H1 (cell line): ENCODE measurements around the gene OVCA2. TPM values are rescaled to one million over a fixed set of nuclear protein-coding genes. Genes with fewer than 3 reads are reported as not detected.
A peak's percentile ranks its signal among the peaks of the same experiment; 100 is the strongest.

Source experiments
- CTCF ChIA-PET: fragments of 300-600 bp; sonication (Branson Sonifier 250); formaldehyde crosslinking; loops from one replicate; lab custom pipeline; 2021; ENCODE audit not compliant: partially characterized antibody; lab: Charles Lee
- POLR2A ChIA-PET: fragments of 300-600 bp; sonication (Branson Sonifier 250); formaldehyde crosslinking; loops from one replicate; lab custom pipeline; 2021; ENCODE audit warnings: inconsistent platforms; ENCODE audit not compliant: partially characterized antibody; lab: Charles Lee
- DNase-seq, 2 experiments: peaks; one replicate each; pipeline versions ENCODE4 v3.0.0 to v3.0.0-alpha.2; 2010 to 2022; ENCODE audit warnings: low spot score in 2 of 2, low read depth in 1 of 2, mixed read lengths in 1 of 2
- FAIRE-seq: peaks from 2 replicates; lab custom pipeline; 2011; peaks lifted over from hg19 to GRCh38; lab: Jason Lieb, UNC
- H2AFZ ChIP-seq: 2 replicates; pipeline ENCODE4 v1.8.1; 2012; ENCODE audit warnings: low read length, inconsistent platforms
- H2AK5ac ChIP-seq: 2 replicates; pipeline ENCODE4 v1.6.1; 2013; ENCODE audit warnings: low read depth, low read length
- H2BK120ac ChIP-seq: replicated peaks from 2 replicates; pipeline ENCODE3; 2013; ENCODE audit warnings: low read depth, low read length, inconsistent platforms
- H2BK12ac ChIP-seq: 2 replicates; pipeline ENCODE4 v1.6.1; 2013; ENCODE audit warnings: low read depth, low read length
- H2BK15ac ChIP-seq: 2 replicates; pipeline ENCODE4 v1.6.1; 2013; ENCODE audit warnings: low read length
- H2BK20ac ChIP-seq: 2 replicates; pipeline ENCODE4 v1.6.1; 2013; ENCODE audit warnings: low read length
- H2BK5ac ChIP-seq: 2 replicates; pipeline ENCODE4 v1.6.1; 2013; ENCODE audit warnings: low read depth, low read length
- H3K14ac ChIP-seq: 2 replicates; pipeline ENCODE4 v1.6.1; 2013; ENCODE audit warnings: inconsistent platforms; ENCODE audit not compliant: insufficient read length
- H3K18ac ChIP-seq: 2 replicates; pipeline ENCODE4 v1.6.1; 2013; ENCODE audit warnings: low read length; ENCODE audit errors: extremely low read depth
- H3K23ac ChIP-seq: 2 replicates; pipeline ENCODE4 v1.6.1; 2013; ENCODE audit warnings: inconsistent platforms; ENCODE audit not compliant: insufficient read length
- H3K23me2 ChIP-seq: 2 replicates; pipeline ENCODE4 v1.6.1; 2013; ENCODE audit warnings: low read depth, low read length
- H3K27ac ChIP-seq: 2 replicates; pipeline ENCODE4 v1.6.1; 2011; ENCODE audit warnings: low read depth, low read length, inconsistent platforms
- H3K27me3 ChIP-seq, 4 experiments: replicated peaks in 1 of 4; 1 replicate in 1 of 4; 2 replicates in 3 of 4; pipeline versions ENCODE4 v1.6.1 to v1.8.1; 2011 to 2013; ENCODE audit warnings: low read length in 3 of 4, mild to moderate bottlenecking in 3 of 4, inconsistent platforms in 2 of 4, mixed read lengths in 2 of 4, moderate library complexity in 1 of 4; ENCODE audit not compliant: control insufficient read depth in 3 of 4, insufficient read depth in 3 of 4; ENCODE audit errors: extremely low read depth in 1 of 4
- H3K36me3 ChIP-seq, 4 experiments: 2 replicates each; pipeline versions ENCODE4 v1.6.1 to v1.8.1; 2011 to 2013; ENCODE audit warnings: mild to moderate bottlenecking in 4 of 4, low read length in 3 of 4, moderate library complexity in 2 of 4, control low read depth in 1 of 4, inconsistent platforms in 1 of 4; ENCODE audit not compliant: insufficient read depth in 4 of 4, control insufficient read depth in 2 of 4
- H3K4ac ChIP-seq: replicated peaks from 2 replicates; pipeline ENCODE3; 2013; ENCODE audit warnings: low read length, low read depth, mixed read lengths, inconsistent platforms; ENCODE audit not compliant: insufficient read length
- H3K4me1 ChIP-seq, 4 experiments: replicated peaks in 1 of 4; 1 replicate in 1 of 4; 2 replicates in 3 of 4; pipeline versions ENCODE4 v1.6.1 to v1.8.1; 2011 to 2013; ENCODE audit warnings: low read length in 3 of 4, inconsistent platforms in 2 of 4, mixed read lengths in 1 of 4; ENCODE audit not compliant: insufficient read depth in 4 of 4, control insufficient read depth in 3 of 4
- H3K4me2 ChIP-seq, 2 experiments: 2 replicates each; pipeline versions ENCODE4 v1.6.1 to v1.8.1; 2011 to 2013; ENCODE audit warnings: low read depth in 2 of 2, low read length in 2 of 2, control low read depth in 1 of 2, inconsistent platforms in 1 of 2, mild to moderate bottlenecking in 1 of 2; ENCODE audit not compliant: insufficient read depth in 1 of 2
- H3K4me3 ChIP-seq, 4 experiments: fragments of 200-600, 300-600 bp in 1 of 4; sonication (generic), shearing (Covaris generic), sonication (Bioruptor Twin) in 1 of 4; 2 replicates each; pipeline versions ENCODE4 v1.5.1 to v1.8.1; 2011 to 2016; ENCODE audit warnings: low read length in 4 of 4, low read depth in 3 of 4, control low read depth in 2 of 4, inconsistent platforms in 2 of 4, mild to moderate bottlenecking in 2 of 4, mixed read lengths in 1 of 4, moderate library complexity in 1 of 4; ENCODE audit not compliant: insufficient read depth in 2 of 4; ENCODE audit errors: extremely low read depth in 1 of 4
- H3K56ac ChIP-seq: replicated peaks from 2 replicates; pipeline ENCODE3; 2013; ENCODE audit warnings: low read depth, mild to moderate bottlenecking, mixed read lengths, low read length, inconsistent platforms; ENCODE audit not compliant: insufficient read length
- H3K79me1 ChIP-seq: 2 replicates; pipeline ENCODE4 v1.6.1; 2013; ENCODE audit warnings: low read depth, low read length, control low read depth
- H3K79me2 ChIP-seq, 2 experiments: 2 replicates each; pipeline versions ENCODE4 v1.6.1 to v1.8.1; 2012 to 2013; ENCODE audit warnings: low read length in 2 of 2, mild to moderate bottlenecking in 2 of 2, inconsistent platforms in 1 of 2; ENCODE audit not compliant: insufficient read depth in 2 of 2, control insufficient read depth in 1 of 2
- H3K9ac ChIP-seq, 4 experiments: replicated peaks in 1 of 4; 1 replicate in 1 of 4; 2 replicates in 3 of 4; pipeline versions ENCODE4 v1.6.1 to v1.8.1; 2011 to 2013; ENCODE audit warnings: low read depth in 3 of 4, low read length in 3 of 4, control low read depth in 2 of 4, mild to moderate bottlenecking in 2 of 4, moderate library complexity in 2 of 4, inconsistent platforms in 1 of 4; ENCODE audit errors: extremely low read depth in 1 of 4
- H3K9me3 ChIP-seq, 2 experiments: 2 replicates each; pipeline versions ENCODE4 v1.6.1 to v1.8.1; 2012 to 2013; ENCODE audit warnings: mild to moderate bottlenecking in 2 of 2, moderate library complexity in 2 of 2, control low read depth in 1 of 2, inconsistent platforms in 1 of 2, low read depth in 1 of 2, low read length in 1 of 2, mixed read lengths in 1 of 2; ENCODE audit not compliant: insufficient read depth in 2 of 2
- H4K20me1 ChIP-seq, 2 experiments: replicated peaks in 1 of 2; 2 replicates each; pipeline versions ENCODE3 to v1.8.1; 2011 to 2013; ENCODE audit warnings: inconsistent platforms in 2 of 2, low read length in 2 of 2, mild to moderate bottlenecking in 1 of 2; ENCODE audit not compliant: insufficient read depth in 2 of 2, control insufficient read depth in 1 of 2
- H4K5ac ChIP-seq: 2 replicates; pipeline ENCODE4 v1.6.1; 2013; ENCODE audit warnings: low read length, low read depth, mixed read lengths, inconsistent platforms; ENCODE audit not compliant: insufficient read length
- H4K8ac ChIP-seq: 2 replicates; pipeline ENCODE4 v1.8.0; 2013; ENCODE audit warnings: mild to moderate bottlenecking, moderate library complexity, low read length, inconsistent platforms; ENCODE audit not compliant: insufficient read depth; ENCODE audit errors: extremely low read depth
- H4K91ac ChIP-seq: replicated peaks from 2 replicates; pipeline ENCODE3; 2013; ENCODE audit warnings: low read length, mixed read lengths, inconsistent platforms; ENCODE audit not compliant: insufficient read length
- CBX5 ChIP-seq: fragments of 300-800, 300-1000 bp; sonication (generic); IDR thresholded peaks from 2 replicates; pipeline ENCODE4 v1.7.1; 2016; ENCODE audit warnings: antibody characterized with exemption, low read length, low read depth
- EP300 ChIP-seq, 2 experiments: IDR thresholded peaks; 1 replicate in 1 of 2; 2 replicates in 1 of 2; pipeline ENCODE4 v1.6.1; 2011 to 2012; ENCODE audit warnings: low read depth in 2 of 2, low read length in 2 of 2, mild to moderate bottlenecking in 2 of 2, borderline replicate concordance in 1 of 2, inconsistent platforms in 1 of 2, moderate library complexity in 1 of 2
- KDM1A ChIP-seq: fragments of 200-600, 300-600 bp; sonication (generic); IDR thresholded peaks from 2 replicates; pipeline ENCODE4 v1.7.1; 2016; ENCODE audit warnings: mild to moderate bottlenecking, low read length, borderline replicate concordance
- NANOG ChIP-seq: IDR thresholded peaks from 2 replicates; pipeline ENCODE4 v1.6.1; 2011; ENCODE audit warnings: low read length, low read depth, mild to moderate bottlenecking, inconsistent platforms; ENCODE audit not compliant: insufficient read depth, poor library complexity, severe bottlenecking
- SIRT6 ChIP-seq: IDR thresholded peaks from one replicate; pipeline ENCODE4 v1.7.1; 2012; ENCODE audit warnings: low read length, inconsistent platforms
- SP2 ChIP-seq: IDR thresholded peaks from 2 replicates; pipeline ENCODE4 v1.6.1; 2012; ENCODE audit warnings: mild to moderate bottlenecking, low read length, inconsistent platforms
- TCF12 ChIP-seq: IDR thresholded peaks from 2 replicates; pipeline ENCODE4 v1.6.1; 2011; ENCODE audit warnings: low read depth, mild to moderate bottlenecking, low read length
- WGBS, 2 experiments: shearing (Covaris generic) in 1 of 2; methylation state at CpG; one replicate each; pipeline versions ENCODE4 v1.1.6 to v1.1.7; 2013 to 2015; ENCODE audit warnings: low lambda C conversion rate in 2 of 2, mixed read lengths in 2 of 2, inconsistent platforms in 1 of 2, low coverage in 1 of 2, missing lambda C conversion rate in 1 of 2; ENCODE audit not compliant: insufficient replicate concordance in 2 of 2, insufficient coverage in 1 of 2, insufficient read length in 1 of 2; ENCODE audit errors: extremely low coverage in 1 of 2, missing lambda C conversion rate in 1 of 2; 5-methylcytosine and 5-hydroxymethylcytosine counted together
- polyA plus RNA-seq, 7 experiments: library from polyadenylated mRNA; depleted of rRNA in 3 of 7; stranded (reverse) in 5 of 7; unstranded in 2 of 7; fragments of >200 nt in 5 of 7; fragments of 200-250 nt in 2 of 7; gene quantifications; 1 replicate in 5 of 7; 2 replicates in 1 of 7; 4 replicates in 1 of 7; pipeline versions ENCODE4 v1.2.1 to v1.2.3, GENCODE V29; 2011 to 2013; ENCODE audit warnings: missing spikeins in 2 of 7, mixed read lengths in 2 of 7
- total RNA-seq: library from RNA; stranded (reverse); fragmentation: NEBNext Ultra II Directional; extraction: Animal tissue kit (Norgen Biotek cat#: 25700); gene quantifications from 2 replicates; pipeline ENCODE4 v1.2.1, GENCODE V29; 2021

The OVCA2 gene
- total and polyA plus RNA-seq, 2 of the 8 experiments (the other 6 are each of a cell fraction or from before 2014, with no cell fraction given): 15.3 to 37.0 TPM

DNA sequence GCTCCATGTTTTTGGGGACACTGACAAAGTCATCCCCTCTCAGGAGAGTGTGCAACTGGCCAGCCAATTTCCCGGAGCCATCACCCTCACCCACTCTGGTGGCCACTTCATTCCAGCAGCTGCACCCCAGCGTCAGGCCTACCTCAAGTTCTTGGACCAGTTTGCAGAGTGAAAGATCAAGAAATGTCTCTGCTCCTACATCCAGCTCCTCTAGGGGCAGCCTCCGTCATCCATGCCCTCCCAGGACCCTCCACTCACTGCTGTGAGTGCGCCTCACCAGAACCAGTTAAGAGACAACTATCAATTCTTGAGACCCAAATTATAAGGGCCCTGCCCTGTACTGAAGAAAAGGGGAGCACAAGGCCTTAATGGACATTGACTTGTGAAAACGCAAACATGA lies 1.1 kb downstream of the OVCA2 start:
- no peak for DNase-seq
- Histone ChIP-seq H4K8ac (no peak overlapping the region), H3K79me2 (no peaks in the 10 kb centered on the region), H3K9ac (no peak overlapping the region), H4K5ac (no peak overlapping the region), H3K36me3 (peaks cover 0 to 8% (median 2%) of the 10 kb centered on the region in 4 experiments; a peak in 3 of 8 replicates), H3K18ac (no peak overlapping the region), H2BK15ac (no peak overlapping the region), H2BK5ac (no peak overlapping the region), H3K4me1 (peaks cover 0 to 6% (median 5%) of the 10 kb centered on the region in 4 experiments; a peak in 4 of 7 replicates), H3K23me2 (peaks cover 5% of the 10 kb centered on the region; the same call in 1 of the 2 replicates), H3K4me2 (peak overlapping the region; percentile 61 to 91; a peak in 2 of 4 replicates), H2BK20ac (no peak overlapping the region), H2BK12ac (no peak overlapping the region), H3K56ac (no peak overlapping the region), H2AK5ac (no peak overlapping the region), H2AFZ (no peak overlapping the region), H3K4me3 (peak overlapping the region in 1 of 4 experiments; percentile 73; a peak in 2 of 8 replicates), H4K20me1 (peaks cover 0 to 3% of the 10 kb centered on the region in 2 experiments), H2BK120ac (no peak overlapping the region), H3K14ac (no peak overlapping the region), H3K23ac (no peak overlapping the region), H3K79me1 (peaks cover 4% of the 10 kb centered on the region), H3K4ac (no peak overlapping the region), H3K27me3 (peaks cover 0 to 6% (median 5%) of the 10 kb centered on the region in 4 experiments; a peak in 6 of 7 replicates), H3K9me3 (no peaks in the 10 kb centered on the region), H4K91ac (no peak overlapping the region), H3K27ac (no peak overlapping the region)
- TF ChIP-seq KDM1A: no peak
- TF ChIP-seq CBX5: no peak
- TF ChIP-seq TCF12: no peak
- TF ChIP-seq EP300 (IDR thresholded peaks at IDR 0.05; ENCODE audit: borderline replicate concordance in 1 of 2, low read depth in 2 of 2, low read length in 2 of 2): no peak
- TF ChIP-seq NANOG: no peak
- no peak for TF ChIP-seq SIRT6
- no peak for TF ChIP-seq SP2
- ChIA-PET CTCF (interaction anchor here (0.6 to 1.2 kb wide), 4 partner anchors 16 to 148 kb away, joined by 3 to 4 read pairs (median 3); no protein-coding TSS in a partner anchor), POLR2A (no interaction called here)
- FAIRE-seq: no peak
- 86% methylated on average over 5 of the region's 5 CpGs; no CpG with 5 or more reads in 1 of the 2 experiments for WGBS, 2 experiments
